NCI-H187 treated with DMSO at 0.1 percent for 48 hours (cell line): Measurements from ENCODE around the gene GLCCI1.

ENCODE experiments used
- DNase-seq: peaks from one replicate; lab custom pipeline; 2025; lab: John Stamatoyannopoulos, UW

The GLCCI1 gene

GRCh38 chr7:8130663-8131062 lies 162.1 kb downstream of the GLCCI1 start:
- DNase-seq: no peak

GRCh38 chr7:8131694-8132605 lies 163.4 kb downstream of the GLCCI1 start:
- no peak for DNase-seq

- no peak for DNase-seq
Observed at GRCh38 chr7:8133188-8133848, 164.7 kb downstream of the GLCCI1 start.

GRCh38 chr7:8134089-8134733 lies 165.6 kb downstream of the GLCCI1 start:
- no peak for DNase-seq

GRCh38 chr7:8135417-8135816 lies 166.8 kb downstream of the GLCCI1 start:
- DNase-seq: no peak

GRCh38 chr7:8136051-8136730 lies 167.6 kb downstream of the GLCCI1 start:
- no peak for DNase-seq
